ENCODE data around the gene LMX1B.

Gene LMX1B

GRCh38 chr9:126663661-126664072, 49.9 kb downstream of the LMX1B start:
- H3K4ac ChIP-seq (ENCODE audit: low read length) = no peak overlapping the region
- no CpG with 5 or more reads among the region's 7 CpGs for WGBS, 2 donors (ENCODE audit: extremely low coverage in 2 of 2, insufficient read length in 2 of 2, insufficient replicate concordance in 1 of 2)
- no peak overlapping the region for H3K23ac ChIP-seq (ENCODE audit: low read depth, low read length, poor library complexity)
- H3K18ac ChIP-seq (ENCODE audit: low read length) = peak overlapping the region; percentile 29
- H3K79me1 ChIP-seq (ENCODE audit: low read depth, low read length) = no peaks in the 10 kb centered on the region
- no peak overlapping the region for H3K4me3 ChIP-seq (ENCODE audit: low read length in 2 of 2)
- H3K4me2 ChIP-seq (ENCODE audit: insufficient read depth, low read length, poor library complexity, severe bottlenecking) = no peak overlapping the region
- H2BK5ac ChIP-seq (ENCODE audit: low read length) = no peak overlapping the region
- H2AFZ ChIP-seq (ENCODE audit: low read length) = no peak overlapping the region
- no peak overlapping the region for H3K27ac ChIP-seq (replicated peaks; ENCODE audit: low read length)
- no peak overlapping the region for H3K14ac ChIP-seq (ENCODE audit: low read length)
- H3K4me1 ChIP-seq (ENCODE audit: control insufficient read depth in 2 of 2, insufficient read depth in 1 of 2, low read depth in 1 of 2, low read length in 2 of 2) = peaks cover 22 to 30% of the 10 kb centered on the region in 2 donors
- no peak for DNase-seq (ENCODE audit: low spot score)
- H3K36me3 ChIP-seq (replicated peaks in 1 of 2; ENCODE audit: control insufficient read depth in 2 of 2, insufficient read depth in 2 of 2, low read length in 2 of 2) = no peaks in the 10 kb centered on the region
- H2BK15ac ChIP-seq (ENCODE audit: low read length) = peak overlapping the region; percentile 29
- peak overlapping the region; percentile 41 for H2BK12ac ChIP-seq (ENCODE audit: low read length)
- H4K91ac ChIP-seq (ENCODE audit: low read depth, low read length, poor library complexity) = no peak overlapping the region
- H3K9me3 ChIP-seq (replicated peaks in 1 of 2; ENCODE audit: control insufficient read depth in 2 of 2, insufficient read depth in 1 of 2, low read depth in 1 of 2, low read length in 2 of 2) = peaks cover 0 to 2% of the 10 kb centered on the region in 2 donors
- H4K8ac ChIP-seq (ENCODE audit: low read depth, low read length) = no peak overlapping the region
- H2BK120ac ChIP-seq (ENCODE audit: low read depth, low read length) = no peak overlapping the region
- peak overlapping the region; percentile 90 for H2AK5ac ChIP-seq (ENCODE audit: low read depth, low read length)
- H3K27me3 ChIP-seq (ENCODE audit: control insufficient read depth in 3 of 3, insufficient read depth in 3 of 3, low read depth in 1 of 3, low read length in 3 of 3) = peaks cover 4 to 55% (median 23%) of the 10 kb centered on the region in 3 experiments
- no peak overlapping the region for H3K9ac ChIP-seq (ENCODE audit: low read depth, low read length, poor library complexity)

- no peaks in the 10 kb centered on the region for H3K36me3 ChIP-seq (replicated peaks in 1 of 2; ENCODE audit: control insufficient read depth in 2 of 2, insufficient read depth in 2 of 2, low read length in 2 of 2)
- H3K27ac ChIP-seq (replicated peaks; ENCODE audit: low read length) = no peak overlapping the region
- peak overlapping the region; percentile 44 for H2BK120ac ChIP-seq (ENCODE audit: low read depth, low read length)
- H3K9me3 ChIP-seq (replicated peaks in 1 of 2; ENCODE audit: control insufficient read depth in 2 of 2, insufficient read depth in 1 of 2, low read depth in 1 of 2, low read length in 2 of 2) = peaks cover 0 to 2% of the 10 kb centered on the region in 2 donors
- H3K23ac ChIP-seq (ENCODE audit: low read depth, low read length, poor library complexity) = no peak overlapping the region
- no peak overlapping the region for H4K8ac ChIP-seq (ENCODE audit: low read depth, low read length)
- peaks cover 15 to 28% of the 10 kb centered on the region in 2 donors for H3K4me1 ChIP-seq (ENCODE audit: control insufficient read depth in 2 of 2, insufficient read depth in 1 of 2, low read depth in 1 of 2, low read length in 2 of 2)
- H2AK5ac ChIP-seq (ENCODE audit: low read depth, low read length) = peak overlapping the region; percentile 36
- peak overlapping the region; percentile 80 for H2AFZ ChIP-seq (ENCODE audit: low read length)
- WGBS, 2 donors (ENCODE audit: extremely low coverage in 2 of 2, insufficient read length in 2 of 2, insufficient replicate concordance in 1 of 2) = no CpG with 5 or more reads among the region's 25 CpGs
- H3K4me2 ChIP-seq (ENCODE audit: insufficient read depth, low read length, poor library complexity, severe bottlenecking) = peak overlapping the region; percentile 79
- H4K91ac ChIP-seq (ENCODE audit: low read depth, low read length, poor library complexity) = no peak overlapping the region
- H3K4me3 ChIP-seq (ENCODE audit: low read length in 2 of 2) = peak overlapping the region in 1 of 2 donors; percentile 43
- peak overlapping the region; percentile 97 for H3K18ac ChIP-seq (ENCODE audit: low read length)
- peak overlapping the region; percentile 98 for H2BK12ac ChIP-seq (ENCODE audit: low read length)
- H3K14ac ChIP-seq (ENCODE audit: low read length) = no peak overlapping the region
- no peak overlapping the region for H3K9ac ChIP-seq (ENCODE audit: low read depth, low read length, poor library complexity)
- H2BK5ac ChIP-seq (ENCODE audit: low read length) = no peak overlapping the region
- no peak overlapping the region for H3K4ac ChIP-seq (ENCODE audit: low read length)
- H3K27me3 ChIP-seq (ENCODE audit: control insufficient read depth in 3 of 3, insufficient read depth in 3 of 3, low read depth in 1 of 3, low read length in 3 of 3) = peaks cover 4 to 55% (median 37%) of the 10 kb centered on the region in 3 experiments
- H3K79me1 ChIP-seq (ENCODE audit: low read depth, low read length) = no peaks in the 10 kb centered on the region
- peak; percentile 65 for DNase-seq (ENCODE audit: low spot score)
- peak overlapping the region; percentile 11 for H2BK15ac ChIP-seq (ENCODE audit: low read length)
Observed at GRCh38 chr9:126664900-126665643, 51.3 kb downstream of the LMX1B start.

- Histone ChIP-seq H3K4me1 (ENCODE audit: control insufficient read depth in 2 of 2, insufficient read depth in 1 of 2, low read depth in 1 of 2, low read length in 2 of 2) (peaks cover 15 to 32% of the 10 kb centered on the region in 2 donors), H4K91ac (ENCODE audit: low read depth, low read length, poor library complexity) (no peak overlapping the region)
Observed at GRCh38 chr9:126665644-126666035, 51.9 kb downstream of the LMX1B start.

GRCh38 chr9:126666155-126666803, 52.6 kb downstream of the LMX1B start:
- no CpG with 5 or more reads among the region's 13 CpGs for WGBS, 2 donors (ENCODE audit: extremely low coverage in 2 of 2, insufficient read length in 2 of 2, insufficient replicate concordance in 1 of 2)
- H3K27ac ChIP-seq (replicated peaks; ENCODE audit: low read length) = no peak overlapping the region
- H2BK12ac ChIP-seq (ENCODE audit: low read length) = peak overlapping the region; percentile 76
- H3K18ac ChIP-seq (ENCODE audit: low read length) = peak overlapping the region; percentile 97
- peaks cover 21 to 37% of the 10 kb centered on the region in 2 donors for H3K4me1 ChIP-seq (ENCODE audit: control insufficient read depth in 2 of 2, insufficient read depth in 1 of 2, low read depth in 1 of 2, low read length in 2 of 2)
- H3K9ac ChIP-seq (ENCODE audit: low read depth, low read length, poor library complexity) = peak overlapping the region; percentile 39
- peak overlapping the region; percentile 79 for H3K4me2 ChIP-seq (ENCODE audit: insufficient read depth, low read length, poor library complexity, severe bottlenecking)
- peaks cover 0 to 1% of the 10 kb centered on the region in 2 donors for H3K36me3 ChIP-seq (replicated peaks in 1 of 2; ENCODE audit: control insufficient read depth in 2 of 2, insufficient read depth in 2 of 2, low read length in 2 of 2)
- no peak overlapping the region for H3K4me3 ChIP-seq (ENCODE audit: low read length in 2 of 2)
- no peak overlapping the region for H2BK120ac ChIP-seq (ENCODE audit: low read depth, low read length)
- no peak overlapping the region for H2AFZ ChIP-seq (ENCODE audit: low read length)
- H2BK15ac ChIP-seq (ENCODE audit: low read length) = peak overlapping the region; percentile 52
- H3K27me3 ChIP-seq (ENCODE audit: control insufficient read depth in 3 of 3, insufficient read depth in 3 of 3, low read depth in 1 of 3, low read length in 3 of 3) = peaks cover 4 to 66% (median 46%) of the 10 kb centered on the region in 3 experiments
- DNase-seq (ENCODE audit: low spot score) = no peak
- no peak overlapping the region for H4K8ac ChIP-seq (ENCODE audit: low read depth, low read length)
- no peaks in the 10 kb centered on the region for H3K79me1 ChIP-seq (ENCODE audit: low read depth, low read length)
- peak overlapping the region; percentile 47 for H2BK5ac ChIP-seq (ENCODE audit: low read length)
- H3K23ac ChIP-seq (ENCODE audit: low read depth, low read length, poor library complexity) = no peak overlapping the region
- peak overlapping the region; percentile 36 for H2AK5ac ChIP-seq (ENCODE audit: low read depth, low read length)
- H3K4ac ChIP-seq (ENCODE audit: low read length) = peak overlapping the region; percentile 26
- H4K91ac ChIP-seq (ENCODE audit: low read depth, low read length, poor library complexity) = peak overlapping the region; percentile 2
- peak overlapping the region; percentile 66 for H3K14ac ChIP-seq (ENCODE audit: low read length)
- H3K9me3 ChIP-seq (replicated peaks in 1 of 2; ENCODE audit: control insufficient read depth in 2 of 2, insufficient read depth in 1 of 2, low read depth in 1 of 2, low read length in 2 of 2) = peaks cover 0 to 5% of the 10 kb centered on the region in 2 donors

More at GRCh38 chr9:126665644-126666035, 51.9 kb downstream of the LMX1B start:
- no peak overlapping the region for H3K4ac ChIP-seq (ENCODE audit: low read length)
- no peak overlapping the region for H2BK120ac ChIP-seq (ENCODE audit: low read depth, low read length)
- H3K9ac ChIP-seq (ENCODE audit: low read depth, low read length, poor library complexity) = no peak overlapping the region
- H3K4me3 ChIP-seq (ENCODE audit: low read length in 2 of 2) = peak overlapping the region in 1 of 2 donors; percentile 43
- H3K27me3 ChIP-seq (ENCODE audit: control insufficient read depth in 3 of 3, insufficient read depth in 3 of 3, low read depth in 1 of 3, low read length in 3 of 3) = peaks cover 4 to 59% (median 42%) of the 10 kb centered on the region in 3 experiments
- peak overlapping the region; percentile 36 for H2AK5ac ChIP-seq (ENCODE audit: low read depth, low read length)
- H3K4me2 ChIP-seq (ENCODE audit: insufficient read depth, low read length, poor library complexity, severe bottlenecking) = peak overlapping the region; percentile 79
- H3K9me3 ChIP-seq (replicated peaks in 1 of 2; ENCODE audit: control insufficient read depth in 2 of 2, insufficient read depth in 1 of 2, low read depth in 1 of 2, low read length in 2 of 2) = peaks cover 0 to 5% of the 10 kb centered on the region in 2 donors
- no peak for DNase-seq (ENCODE audit: low spot score)
- no peak overlapping the region for H3K14ac ChIP-seq (ENCODE audit: low read length)
- H2BK5ac ChIP-seq (ENCODE audit: low read length) = peak overlapping the region; percentile 47
- H3K23ac ChIP-seq (ENCODE audit: low read depth, low read length, poor library complexity) = peak overlapping the region; percentile 21
- H2BK12ac ChIP-seq (ENCODE audit: low read length) = peak overlapping the region; percentile 25
- H3K36me3 ChIP-seq (replicated peaks in 1 of 2; ENCODE audit: control insufficient read depth in 2 of 2, insufficient read depth in 2 of 2, low read length in 2 of 2) = peaks cover 0 to 1% of the 10 kb centered on the region in 2 donors
- H4K8ac ChIP-seq (ENCODE audit: low read depth, low read length) = no peak overlapping the region
- H2AFZ ChIP-seq (ENCODE audit: low read length) = peak overlapping the region; percentile 80
- H3K27ac ChIP-seq (replicated peaks; ENCODE audit: low read length) = no peak overlapping the region
- peak overlapping the region; percentile 97 for H3K18ac ChIP-seq (ENCODE audit: low read length)
- H2BK15ac ChIP-seq (ENCODE audit: low read length) = peak overlapping the region; percentile 52
- no peaks in the 10 kb centered on the region for H3K79me1 ChIP-seq (ENCODE audit: low read depth, low read length)
- no CpG with 5 or more reads among the region's 15 CpGs for WGBS, 2 donors (ENCODE audit: extremely low coverage in 2 of 2, insufficient read length in 2 of 2, insufficient replicate concordance in 1 of 2)
